CD4-positive, CD25-positive, alpha-beta regulatory T cell (primary cell): ENCODE data around the gene KBTBD2. TPM values are rescaled to one million over a fixed set of nuclear protein-coding genes. Genes with fewer than 3 reads are reported as not detected.

Source experiments
- ATAC-seq, 2 donors: fragments of 150-1000 bp; cut with Tn5 transposase; one replicate each; pipeline ENCODE4 v1.10.0; 2021; ENCODE audit warnings: low read depth in 2 of 2, moderate number of reproducible peaks in 2 of 2, moderate library complexity in 1 of 2
- DNase-seq, 3 donors: peaks; one replicate each; pipeline versions ENCODE4 v3.0.0 to v3.0.0-alpha.2; 2012 to 2022; ENCODE audit warnings: mixed read lengths in 1 of 3
- H3K27ac ChIP-seq: one replicate; pipeline ENCODE4 v1.7.0; 2013; ENCODE audit warnings: mild to moderate bottlenecking, low read length; ENCODE audit not compliant: insufficient read depth, poor library complexity, severe bottlenecking
- H3K27me3 ChIP-seq: one replicate; pipeline ENCODE4 v1.7.0; 2013; ENCODE audit warnings: low read length; ENCODE audit not compliant: control insufficient read depth, insufficient read depth
- H3K36me3 ChIP-seq: one replicate; pipeline ENCODE4 v1.7.0; 2013; ENCODE audit warnings: mild to moderate bottlenecking, low read length, moderate library complexity; ENCODE audit not compliant: control insufficient read depth, insufficient read depth
- H3K4me1 ChIP-seq: 2 replicates; pipeline ENCODE4 v1.7.0; 2013; ENCODE audit warnings: mild to moderate bottlenecking, low read length; ENCODE audit not compliant: insufficient read depth, control insufficient read depth, poor library complexity, severe bottlenecking
- H3K4me3 ChIP-seq: one replicate; pipeline ENCODE4 v1.7.0; 2013; ENCODE audit warnings: low read depth, mild to moderate bottlenecking, low read length, moderate library complexity
- H3K9me3 ChIP-seq, 2 experiments: 1 replicate in 1 of 2; 2 replicates in 1 of 2; pipeline ENCODE4 v1.7.0; 2013; ENCODE audit warnings: low read length in 2 of 2, mild to moderate bottlenecking in 1 of 2, moderate library complexity in 1 of 2; ENCODE audit not compliant: control insufficient read depth in 2 of 2
- H3K27ac Mint-ChIP-seq, 3 donors: one replicate each; pipeline ENCODE4 v1.8.0; 2020 to 2022; ENCODE audit warnings: mild to moderate bottlenecking in 3 of 3, mixed read lengths in 3 of 3, moderate library complexity in 2 of 3
- H3K27me3 Mint-ChIP-seq: one replicate; pipeline ENCODE4 v1.8.0; 2022; ENCODE audit warnings: mild to moderate bottlenecking, mixed read lengths
- H3K36me3 Mint-ChIP-seq: one replicate; pipeline ENCODE4 v1.8.0; 2020; ENCODE audit warnings: mixed read lengths
- H3K4me1 Mint-ChIP-seq, 4 donors: one replicate each; pipeline ENCODE4 v1.8.0; 2020 to 2022; ENCODE audit warnings: mixed read lengths in 4 of 4, mild to moderate bottlenecking in 1 of 4
- H3K4me3 Mint-ChIP-seq, 4 donors: one replicate each; pipeline ENCODE4 v1.8.0; 2020 to 2022; ENCODE audit warnings: mild to moderate bottlenecking in 4 of 4, mixed read lengths in 4 of 4, moderate library complexity in 3 of 4
- H3K9me3 Mint-ChIP-seq, 7 donors: one replicate each; pipeline ENCODE4 v1.8.0; 2020 to 2022; ENCODE audit warnings: mixed read lengths in 7 of 7, mild to moderate bottlenecking in 3 of 7, moderate library complexity in 2 of 7
- polyA plus RNA-seq, 4 donors: library from polyadenylated mRNA; unstranded; fragments of 300-500 nt; fragmentation: Illumina TruSeq; gene quantifications; one replicate each; pipeline ENCODE4 v1.2.3, GENCODE V29; 2021
- total RNA-seq: library from RNA; stranded (reverse); gene quantifications from one replicate; pipeline ENCODE4 v1.2.3, GENCODE V29; 2022

The KBTBD2 gene
- 121 TPM for total RNA-seq
- 10 to 100 TPM; 17.2 to 28.5 (median 21.1) TPM for polyA plus RNA-seq

DNA sequence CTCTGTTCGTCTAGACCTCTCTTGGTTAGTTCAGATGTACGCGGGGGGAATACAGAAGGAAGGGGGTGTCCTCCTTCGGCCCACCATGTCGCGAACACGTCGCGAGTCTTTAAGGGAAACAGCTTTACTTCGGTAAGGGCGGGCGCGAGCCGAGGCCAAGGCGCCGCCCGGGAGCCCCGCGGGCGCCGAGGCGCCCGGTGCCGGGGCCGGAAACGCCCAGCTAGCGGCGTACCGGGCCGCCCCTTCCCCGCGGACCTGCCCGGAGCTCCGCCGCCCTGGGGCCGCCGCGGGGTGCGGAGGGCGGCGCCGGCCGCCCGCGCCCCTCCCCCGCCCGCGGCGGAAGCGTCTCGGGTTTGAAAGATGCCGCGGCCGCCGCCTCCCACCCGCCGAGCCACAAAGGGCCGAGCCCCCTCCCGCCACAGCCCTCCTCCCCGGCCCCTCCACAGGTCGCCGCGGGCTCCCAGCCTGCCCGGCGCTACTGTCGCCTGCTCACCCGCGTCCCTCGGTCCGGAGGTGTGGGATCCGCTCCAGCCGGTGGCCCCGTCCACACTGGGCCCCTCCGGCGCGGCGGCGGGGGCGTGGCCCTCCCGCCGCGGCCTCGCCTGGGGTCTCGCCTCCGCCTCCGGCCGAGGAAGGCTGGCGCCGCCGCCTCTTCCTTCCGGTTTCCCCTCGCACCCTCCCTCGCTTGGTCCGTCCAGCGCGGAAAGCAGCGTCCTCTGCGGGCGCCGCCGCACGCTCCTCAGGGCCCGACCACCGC is at the start of gene KBTBD2:
Gene KBTBD2, minus strand, starts transcription at position 718 of the 757 bp plus-strand sequence. CDS start 12,156 bp downstream, outside the sequence.
- Mint-ChIP-seq H3K4me1 (peaks cover 40 to 66% (median 51%) of the 10 kb centered on the region in 4 donors), H3K4me3 (peak within 1 kb of the TSS; percentile 95 to 100 (median 98))
- peaks cover 56% of the 10 kb centered on the region for H3K4me1 ChIP-seq

DNA sequence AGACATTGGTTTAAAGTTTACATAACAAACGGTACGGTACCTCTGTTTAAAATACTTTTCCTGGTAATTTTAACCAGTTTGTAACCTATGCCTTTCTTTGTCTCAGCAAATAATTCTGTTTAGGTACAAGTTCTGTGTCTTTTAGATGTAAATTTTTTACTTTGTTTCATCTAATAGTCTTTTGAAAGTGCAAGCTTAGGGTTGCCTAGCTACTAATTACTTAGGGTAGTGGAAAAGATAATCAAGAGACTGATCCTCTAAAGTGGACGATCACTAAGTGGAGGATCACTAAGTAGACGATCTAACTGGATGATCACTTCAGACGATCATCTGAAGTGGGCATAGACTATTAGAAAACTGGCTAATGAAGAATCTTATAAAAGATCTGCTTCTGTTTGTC is 49.6 kb upstream of the KBTBD2 start:
- ATAC-seq: no peak
- H3K36me3 Mint-ChIP-seq: no peaks in the 10 kb centered on the region
- H3K9me3 Mint-ChIP-seq: no peaks in the 10 kb centered on the region
- Histone ChIP-seq H3K27ac (no peak overlapping the region), H3K9me3 (peaks cover 0 to 3% of the 10 kb centered on the region in 2 experiments), H3K4me1 (peaks cover 10% of the 10 kb centered on the region), H3K36me3 (no peaks in the 10 kb centered on the region), H3K4me3 (no peak overlapping the region), H3K27me3 (peaks cover 11% of the 10 kb centered on the region)
- H3K27ac Mint-ChIP-seq: no peak overlapping the region
- peaks cover 34% of the 10 kb centered on the region for H3K27me3 Mint-ChIP-seq
- H3K4me1 Mint-ChIP-seq: peaks cover 0 to 17% (median 10%) of the 10 kb centered on the region in 4 donors
- peak overlapping the region; percentile 82 to 88 (median 84) for H3K4me3 Mint-ChIP-seq
- DNase-seq: no peak

More for the DNA sequence above, at the start of gene KBTBD2:
- Histone ChIP-seq H3K36me3 (no peaks in the 10 kb centered on the region), H3K4me3 (peak within 1 kb of the TSS; percentile 100), H3K27ac (peak within 1 kb of the TSS; percentile 99), H3K9me3 (no peaks in the 10 kb centered on the region), H3K27me3 (no peaks in the 10 kb centered on the region)
- DNase-seq (peak; percentile 76 to 89 (median 77)), ATAC-seq (peak; percentile 58 to 61)
- peak within 1 kb of the TSS; percentile 100 for H3K27ac Mint-ChIP-seq
- H3K27me3 Mint-ChIP-seq: peaks cover 5% of the 10 kb centered on the region
- H3K9me3 Mint-ChIP-seq: peaks cover 0 to 4% (median 0%) of the 10 kb centered on the region in 7 donors
- peaks cover 7% of the 10 kb centered on the region for H3K36me3 Mint-ChIP-seq

DNA sequence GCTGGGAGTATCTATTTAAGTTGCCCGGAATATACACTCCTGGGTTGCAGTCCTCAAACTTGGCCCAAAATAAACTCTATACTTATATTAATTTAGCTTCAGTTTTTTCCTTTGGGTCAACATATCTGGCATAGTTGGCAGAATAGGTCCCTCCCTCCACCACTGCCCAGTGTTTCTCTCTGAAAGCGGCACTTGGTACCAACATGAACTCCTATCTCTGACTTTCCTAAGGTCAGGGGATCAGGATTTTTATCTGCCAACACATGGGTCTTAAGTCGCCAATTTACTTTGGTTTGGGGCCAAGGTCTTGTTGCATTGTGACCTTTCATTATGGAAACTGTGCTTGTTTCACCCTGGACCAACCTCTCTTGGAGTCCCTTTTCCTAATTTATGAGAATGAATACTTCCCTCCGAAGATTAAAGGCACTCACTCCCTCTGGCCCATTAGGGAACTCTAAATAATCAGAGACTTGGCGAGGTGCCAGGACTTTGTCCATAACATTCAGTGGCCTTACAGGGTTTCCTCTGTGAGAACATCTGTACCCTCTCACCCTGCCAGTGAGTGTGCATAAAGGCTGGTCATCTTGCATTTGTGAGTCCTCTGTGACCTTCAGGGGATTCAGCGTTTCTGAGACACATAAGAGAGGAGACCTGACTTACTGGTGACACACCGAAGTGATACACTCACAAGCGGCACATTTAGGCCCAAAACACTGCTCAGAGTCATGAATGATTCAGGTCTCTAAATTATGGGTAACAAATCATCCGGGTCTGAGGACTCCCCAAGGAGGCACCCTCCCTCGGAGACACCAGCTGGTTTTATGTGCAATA is 46.0 kb upstream of the KBTBD2 start:
- Mint-ChIP-seq H3K27me3 (peaks cover 12% of the 10 kb centered on the region), H3K4me3 (no peak overlapping the region), H3K36me3 (no peaks in the 10 kb centered on the region), H3K9me3 (no peaks in the 10 kb centered on the region), H3K27ac (no peak overlapping the region), H3K4me1 (peaks cover 0 to 17% (median 9%) of the 10 kb centered on the region in 4 donors)
- no peak overlapping the region for H3K4me3 ChIP-seq
- no peak overlapping the region for H3K27ac ChIP-seq
- ATAC-seq (no peak), DNase-seq (no peak)
- no peaks in the 10 kb centered on the region for H3K36me3 ChIP-seq
- H3K4me1 ChIP-seq: peaks cover 8% of the 10 kb centered on the region
- H3K27me3 ChIP-seq: peaks cover 6% of the 10 kb centered on the region
- H3K9me3 ChIP-seq: no peaks in the 10 kb centered on the region

DNA sequence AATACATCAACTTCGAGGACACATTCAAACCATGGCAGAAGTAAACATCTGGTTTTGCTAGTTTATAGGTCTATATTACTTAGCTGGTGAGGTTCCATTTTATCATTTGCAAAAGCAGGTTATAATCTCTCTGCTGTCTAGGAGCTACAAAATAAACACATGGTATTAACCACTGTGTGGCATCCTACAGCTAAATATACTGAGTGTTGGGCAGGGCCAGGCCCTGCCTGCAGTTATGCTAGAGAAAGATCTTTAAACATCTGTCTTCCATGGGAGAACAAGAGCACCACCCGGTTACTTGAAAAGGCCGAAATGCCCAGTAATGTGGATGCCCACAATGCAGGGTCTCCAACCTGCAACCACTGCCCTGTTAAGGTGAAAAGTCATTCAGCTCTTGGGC is 45.1 kb upstream of the KBTBD2 start:
- no peaks in the 10 kb centered on the region for H3K9me3 Mint-ChIP-seq
- Histone ChIP-seq H3K27me3 (peaks cover 3% of the 10 kb centered on the region), H3K9me3 (no peaks in the 10 kb centered on the region), H3K27ac (no peak overlapping the region), H3K36me3 (no peaks in the 10 kb centered on the region), H3K4me1 (no peaks in the 10 kb centered on the region), H3K4me3 (no peak overlapping the region)
- peak overlapping the region in 1 of 4 donors; percentile 8 for H3K4me3 Mint-ChIP-seq
- no peak for ATAC-seq
- H3K36me3 Mint-ChIP-seq: peaks cover under 1% of the 10 kb centered on the region
- peaks cover 6% of the 10 kb centered on the region for H3K27me3 Mint-ChIP-seq
- H3K4me1 Mint-ChIP-seq: peaks cover 0 to 11% (median 4%) of the 10 kb centered on the region in 4 donors
- no peak for DNase-seq
- peak overlapping the region in 1 of 3 donors; percentile 31 for H3K27ac Mint-ChIP-seq

DNA sequence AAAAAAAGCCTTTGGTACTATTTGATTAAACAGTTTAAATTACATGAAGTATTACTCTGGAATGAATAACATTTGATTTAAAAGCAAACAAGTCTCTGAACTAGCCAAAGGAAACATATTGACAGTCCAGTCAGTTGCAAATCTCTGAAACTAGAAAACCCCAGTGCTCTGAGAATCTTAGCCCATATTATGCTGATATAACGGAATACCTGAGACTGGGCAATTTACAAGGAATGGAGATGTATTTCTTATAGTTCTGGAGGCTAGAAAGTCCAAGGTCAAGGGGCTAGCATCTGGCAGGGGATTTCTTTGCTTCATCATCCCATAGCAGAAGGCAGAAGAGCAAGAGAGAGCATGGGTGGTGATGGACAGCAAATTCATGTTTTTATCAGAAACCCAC is 44.0 kb upstream of the KBTBD2 start:
- ATAC-seq: no peak
- Mint-ChIP-seq H3K4me1 (peaks cover 0 to 6% (median 3%) of the 10 kb centered on the region in 4 donors), H3K4me3 (no peak overlapping the region)

DNA sequence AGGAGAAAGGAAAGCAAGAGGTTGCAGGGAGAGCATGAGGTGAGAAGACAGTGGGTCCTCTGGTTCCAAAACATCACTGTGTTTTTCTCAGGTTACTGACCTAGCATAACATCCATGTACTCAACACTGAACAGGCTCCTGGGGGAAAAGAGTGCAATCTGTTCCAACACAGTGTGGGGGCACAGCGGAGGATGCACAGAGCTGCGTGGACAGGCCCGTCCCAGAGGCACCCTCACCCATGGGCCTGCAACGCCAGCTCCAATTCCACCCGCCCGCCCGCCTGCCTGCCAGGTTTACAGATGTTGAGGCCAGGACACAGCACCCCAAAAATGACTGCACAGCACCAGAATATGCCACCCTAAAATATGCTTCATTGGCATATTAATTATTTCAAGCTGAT is 38.8 kb upstream of the KBTBD2 start:
- H3K9me3 Mint-ChIP-seq: peaks cover 0 to 3% (median 0%) of the 10 kb centered on the region in 7 donors
- peaks cover 10% of the 10 kb centered on the region for H3K27me3 Mint-ChIP-seq
- Histone ChIP-seq H3K27ac (no peak overlapping the region), H3K4me1 (no peaks in the 10 kb centered on the region), H3K4me3 (no peak overlapping the region), H3K36me3 (no peaks in the 10 kb centered on the region), H3K9me3 (no peaks in the 10 kb centered on the region), H3K27me3 (no peaks in the 10 kb centered on the region)
- H3K4me3 Mint-ChIP-seq: no peak overlapping the region
- no peak for ATAC-seq
- peaks cover 4% of the 10 kb centered on the region for H3K36me3 Mint-ChIP-seq
- H3K4me1 Mint-ChIP-seq: no peaks in the 10 kb centered on the region
- H3K27ac Mint-ChIP-seq: no peak overlapping the region
- DNase-seq: no peak

More for the DNA sequence above, 44.0 kb upstream of the KBTBD2 start:
- DNase-seq: no peak
- Mint-ChIP-seq H3K9me3 (no peaks in the 10 kb centered on the region), H3K27ac (no peak overlapping the region), H3K27me3 (no peaks in the 10 kb centered on the region), H3K36me3 (peaks cover 4% of the 10 kb centered on the region)
- no peak overlapping the region for H3K27ac ChIP-seq
- no peaks in the 10 kb centered on the region for H3K9me3 ChIP-seq
- H3K4me1 ChIP-seq: no peaks in the 10 kb centered on the region
- H3K27me3 ChIP-seq: no peaks in the 10 kb centered on the region
- no peak overlapping the region for H3K4me3 ChIP-seq
- H3K36me3 ChIP-seq: no peaks in the 10 kb centered on the region

DNA sequence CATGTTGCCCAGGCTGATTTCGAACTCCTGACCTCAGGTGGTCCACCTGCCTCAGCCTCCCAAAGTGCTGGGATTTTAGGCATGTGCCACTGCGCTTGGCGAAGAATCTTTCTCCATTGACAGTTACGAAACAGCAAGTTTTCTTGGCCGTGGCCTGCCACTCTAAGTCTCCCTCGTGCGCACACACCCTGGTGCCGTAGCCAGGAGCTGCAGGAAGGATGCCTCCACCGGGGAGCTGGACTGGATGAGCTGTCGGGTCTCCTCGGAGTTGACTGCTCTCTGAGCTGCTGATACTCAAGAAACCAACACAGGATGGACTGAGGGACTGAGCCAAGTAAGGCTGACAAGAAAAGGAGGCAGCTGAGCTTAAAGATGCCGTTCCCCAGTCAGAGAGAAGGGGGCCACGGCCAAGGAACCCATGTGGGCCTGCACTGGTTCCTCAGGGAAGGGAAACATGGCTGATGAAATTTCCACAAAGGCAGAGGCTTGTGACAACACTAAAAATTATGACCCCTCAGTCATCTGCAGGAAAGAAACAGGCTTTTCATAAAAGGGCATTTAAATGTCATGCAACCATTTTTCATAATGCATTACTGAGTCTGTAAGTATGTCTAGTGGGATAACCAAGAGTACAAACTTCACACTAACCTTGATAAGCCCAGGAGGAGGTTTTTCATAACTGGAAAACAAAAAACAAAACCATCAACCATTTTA is 38.0 kb upstream of the KBTBD2 start:
- no peak overlapping the region for H3K4me3 Mint-ChIP-seq
- no peaks in the 10 kb centered on the region for H3K4me1 Mint-ChIP-seq
- no peak overlapping the region for H3K27ac Mint-ChIP-seq

More for the DNA sequence above, 38.0 kb upstream of the KBTBD2 start:
- peaks cover 0 to 3% (median 0%) of the 10 kb centered on the region in 7 donors for H3K9me3 Mint-ChIP-seq
- Histone ChIP-seq H3K4me3 (no peak overlapping the region), H3K9me3 (no peaks in the 10 kb centered on the region), H3K27ac (no peak overlapping the region), H3K4me1 (no peaks in the 10 kb centered on the region), H3K36me3 (no peaks in the 10 kb centered on the region), H3K27me3 (no peaks in the 10 kb centered on the region)
- H3K27me3 Mint-ChIP-seq: peaks cover 10% of the 10 kb centered on the region
- DNase-seq (no peak), ATAC-seq (no peak)
- peaks cover 4% of the 10 kb centered on the region for H3K36me3 Mint-ChIP-seq
